Measurements from ENCODE around the gene GAB2.
"Not testable (repeated sequence)": the region's sequence is repeated elsewhere in the genome, so short reads cannot be mapped to it uniquely, and the experiment has no call there.

The GAB2 gene

GRCh38 chr11:78417175-78417887, at the start of gene GAB2:
Gene GAB2 (minus strand): TSS chr11:78417820. CDS start chr11:78417720, 100 bp downstream.
- DNase-seq: no peak

- no peak for DNase-seq
Measured at GRCh38 chr11:78467370-78467769, 49.8 kb upstream of the GAB2 start.

- no peak for DNase-seq
Measured at GRCh38 chr11:78465169-78465942, 47.7 kb upstream of the GAB2 start.

GRCh38 chr11:78464787-78465168, 47.2 kb upstream of the GAB2 start:
- not testable (repeated sequence) for DNase-seq

GRCh38 chr11:78460471-78460870, 42.9 kb upstream of the GAB2 start:
- no peak for DNase-seq

GRCh38 chr11:78459738-78460137, 42.1 kb upstream of the GAB2 start:
- DNase-seq: no peak

GRCh38 chr11:78457448-78457847, 39.8 kb upstream of the GAB2 start:
- DNase-seq: no peak

- no peak for DNase-seq
Measured at GRCh38 chr11:78453140-78453935, 35.7 kb upstream of the GAB2 start.

GRCh38 chr11:78451371-78452150, 33.9 kb upstream of the GAB2 start:
- no peak for DNase-seq

GRCh38 chr11:78450866-78451265, 33.2 kb upstream of the GAB2 start:
- no peak for DNase-seq

- DNase-seq: no peak
Measured at GRCh38 chr11:78449866-78450265, 32.2 kb upstream of the GAB2 start.

- DNase-seq: peak; percentile 35
Measured at GRCh38 chr11:78446210-78446609, 28.6 kb upstream of the GAB2 start.

- DNase-seq: no peak
Measured at GRCh38 chr11:78444726-78445125, 27.1 kb upstream of the GAB2 start.

GRCh38 chr11:78441956-78442355, 24.3 kb upstream of the GAB2 start:
- DNase-seq: no peak

- DNase-seq: no peak
Measured at GRCh38 chr11:78438298-78438975, 20.8 kb upstream of the GAB2 start.

- no peak for DNase-seq
Measured at GRCh38 chr11:78432956-78433355, 15.3 kb upstream of the GAB2 start.

GRCh38 chr11:78432058-78432515, 14.5 kb upstream of the GAB2 start:
- peak; percentile 17 for DNase-seq

GRCh38 chr11:78429660-78430059, 12.0 kb upstream of the GAB2 start:
- DNase-seq: peak; percentile 42

- peak; percentile 60 for DNase-seq
Measured at GRCh38 chr11:78429209-78429608, 11.6 kb upstream of the GAB2 start.

- no peak for DNase-seq
Measured at GRCh38 chr11:78428773-78429172, 11.2 kb upstream of the GAB2 start.

GRCh38 chr11:78428266-78428636, 10.6 kb upstream of the GAB2 start:
- DNase-seq: no peak

- no peak for DNase-seq
Measured at GRCh38 chr11:78427615-78428265, 10.1 kb upstream of the GAB2 start.
